ENCODE measurements around the gene EGLN1. TPM values are rescaled to one million over a fixed set of nuclear protein-coding genes. Genes with fewer than 3 reads are reported as not detected.
"Not testable (repeated sequence)": the region's sequence is repeated elsewhere in the genome, so short reads cannot be mapped to it uniquely, and the experiment has no call there.

The EGLN1 gene
- total RNA-seq, 1 experiment from 2014 or later, result 29.0 TPM

DNA sequence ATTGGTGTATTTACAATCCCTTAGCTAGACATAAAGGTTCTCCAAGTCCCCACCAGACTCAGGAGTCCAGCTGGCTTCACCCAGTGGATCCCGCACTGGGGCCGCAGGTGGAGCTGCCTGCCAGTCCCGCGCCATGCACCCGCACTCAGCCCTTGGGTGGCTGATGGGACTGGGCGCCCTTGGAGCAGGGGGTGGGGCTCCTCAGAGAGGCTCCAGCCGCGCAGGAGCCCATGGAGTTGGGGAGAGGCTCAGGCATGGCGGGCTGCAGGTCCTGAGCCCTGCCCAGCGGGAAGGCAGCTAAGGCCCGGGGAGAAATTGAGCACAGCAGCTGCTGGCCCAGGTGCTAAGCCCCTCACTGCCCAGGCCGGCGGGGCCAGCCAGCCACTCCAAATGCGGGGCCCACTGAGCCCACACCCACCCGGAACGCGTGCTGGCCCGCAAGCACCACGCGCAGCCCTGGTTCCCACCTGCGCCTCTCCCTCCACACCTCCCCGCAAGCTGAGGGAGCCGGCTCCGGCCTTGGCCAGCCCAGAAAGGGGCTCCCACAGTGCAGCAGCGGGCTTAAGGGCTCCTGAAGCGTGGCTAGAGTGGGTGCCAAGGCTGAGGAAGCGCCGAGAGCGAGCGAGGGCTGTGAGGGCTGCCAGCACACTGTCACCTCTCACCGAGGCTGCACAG lies 8.7 kb upstream of the EGLN1 start:
- H3K9me3 ChIP-seq (ENCODE audit: control insufficient read depth, insufficient read depth, low read depth, low read length); in situ Hi-C loops (cut with HindIII; ENCODE audit: low pct_unique_long_range_greater_than_20kb, low sequenced_read_pairs); DNase-seq (ENCODE audit: low read depth, low spot score); H3K36me3 ChIP-seq (ENCODE audit: control insufficient read depth, insufficient read depth, low read length); H3K27me3 ChIP-seq (ENCODE audit: control insufficient read depth, insufficient read depth, low read length); H3K4me1 ChIP-seq (ENCODE audit: control insufficient read depth, insufficient read depth, low read length); POLR2A ChIA-PET; BruUV-seq (replicated peaks); H3K27ac ChIP-seq (ENCODE audit: low read length); ATAC-seq; CTCF ChIA-PET; intact Hi-C loops (cut with micrococcal nuclease; ENCODE audit: unreplicated experiment); H3K4me3 ChIP-seq (ENCODE audit: low read depth in 2 of 2, low read length in 2 of 2): not testable (repeated sequence)

DNA sequence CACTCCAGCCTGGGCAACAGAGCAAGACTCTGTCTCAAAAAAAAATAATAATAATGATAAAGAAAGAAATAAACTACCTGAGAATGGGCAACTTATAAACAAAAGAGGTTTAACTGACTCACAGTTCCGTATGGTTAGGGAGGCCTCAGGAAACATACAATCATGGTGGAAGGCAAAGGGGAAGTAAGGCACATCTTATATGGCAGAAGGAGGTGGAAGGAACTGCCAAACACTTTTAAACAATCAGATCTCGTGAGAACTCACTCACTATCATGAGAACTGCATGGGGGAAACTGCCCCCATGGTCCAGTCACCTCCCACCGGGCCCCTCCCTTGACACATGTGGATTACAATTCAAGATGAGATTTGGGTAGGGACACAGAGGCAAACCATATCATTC lies 6.3 kb upstream of the EGLN1 start:
- POLR2A ChIA-PET, result no interaction called here
- BruUV-seq (replicated peaks), result no TSS peak
- H3K9me3 ChIP-seq (ENCODE audit: control insufficient read depth, insufficient read depth, low read depth, low read length), result no peaks in the 10 kb centered on the region

More for the DNA sequence above, 6.3 kb upstream of the EGLN1 start:
- no peak overlapping the region for H3K4me3 ChIP-seq (ENCODE audit: low read depth in 2 of 2, low read length in 2 of 2)
- no peak overlapping the region for H3K27ac ChIP-seq (ENCODE audit: low read length)
- intact Hi-C loops (cut with micrococcal nuclease; ENCODE audit: unreplicated experiment) (no loop called here), in situ Hi-C loops (cut with HindIII; ENCODE audit: low pct_unique_long_range_greater_than_20kb, low sequenced_read_pairs) (no loop called here)
- no peaks in the 10 kb centered on the region for H3K27me3 ChIP-seq (ENCODE audit: control insufficient read depth, insufficient read depth, low read length)
- no peak for ATAC-seq
- no peak for DNase-seq (ENCODE audit: low read depth, low spot score)
- peaks cover 11% of the 10 kb centered on the region for H3K4me1 ChIP-seq (ENCODE audit: control insufficient read depth, insufficient read depth, low read length)
- CTCF ChIA-PET, result no interaction called here
- no peaks in the 10 kb centered on the region for H3K36me3 ChIP-seq (ENCODE audit: control insufficient read depth, insufficient read depth, low read length)
- TF ChIP-seq, protein P1, sequence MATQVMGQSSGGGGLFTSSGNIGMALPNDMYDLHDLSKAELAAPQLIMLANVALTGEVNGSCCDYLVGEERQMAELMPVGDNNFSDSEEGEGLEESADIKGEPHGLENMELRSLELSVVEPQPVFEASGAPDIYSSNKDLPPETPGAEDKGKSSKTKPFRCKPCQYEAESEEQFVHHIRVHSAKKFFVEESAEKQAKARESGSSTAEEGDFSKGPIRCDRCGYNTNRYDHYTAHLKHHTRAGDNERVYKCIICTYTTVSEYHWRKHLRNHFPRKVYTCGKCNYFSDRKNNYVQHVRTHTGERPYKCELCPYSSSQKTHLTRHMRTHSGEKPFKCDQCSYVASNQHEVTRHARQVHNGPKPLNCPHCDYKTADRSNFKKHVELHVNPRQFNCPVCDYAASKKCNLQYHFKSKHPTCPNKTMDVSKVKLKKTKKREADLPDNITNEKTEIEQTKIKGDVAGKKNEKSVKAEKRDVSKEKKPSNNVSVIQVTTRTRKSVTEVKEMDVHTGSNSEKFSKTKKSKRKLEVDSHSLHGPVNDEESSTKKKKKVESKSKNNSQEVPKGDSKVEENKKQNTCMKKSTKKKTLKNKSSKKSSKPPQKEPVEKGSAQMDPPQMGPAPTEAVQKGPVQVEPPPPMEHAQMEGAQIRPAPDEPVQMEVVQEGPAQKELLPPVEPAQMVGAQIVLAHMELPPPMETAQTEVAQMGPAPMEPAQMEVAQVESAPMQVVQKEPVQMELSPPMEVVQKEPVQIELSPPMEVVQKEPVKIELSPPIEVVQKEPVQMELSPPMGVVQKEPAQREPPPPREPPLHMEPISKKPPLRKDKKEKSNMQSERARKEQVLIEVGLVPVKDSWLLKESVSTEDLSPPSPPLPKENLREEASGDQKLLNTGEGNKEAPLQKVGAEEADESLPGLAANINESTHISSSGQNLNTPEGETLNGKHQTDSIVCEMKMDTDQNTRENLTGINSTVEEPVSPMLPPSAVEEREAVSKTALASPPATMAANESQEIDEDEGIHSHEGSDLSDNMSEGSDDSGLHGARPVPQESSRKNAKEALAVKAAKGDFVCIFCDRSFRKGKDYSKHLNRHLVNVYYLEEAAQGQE (IDR thresholded peaks at IDR 0.05; ENCODE audit: insufficient read depth in 1 of 2, low read depth in 2 of 2, low read length in 1 of 2), result no peak
- TF ChIP-seq CTCF (IDR thresholded peaks at IDR 0.05) (no peak), SIN3A (IDR thresholded peaks at IDR 0.05; ENCODE audit: borderline replicate concordance, insufficient read depth, low read depth, low read length) (no peak), POLR2AphosphoS5 (IDR thresholded peaks at IDR 0.05; ENCODE audit: low read depth, low read length) (no peak), TCF7L2 (IDR thresholded peaks at IDR 0.05; ENCODE audit: low read depth, low read length) (no peak)
